ENCODE results near the gene RPAP2.
"Not testable (repeated sequence)": the region's sequence is repeated elsewhere in the genome, so short reads cannot be mapped to it uniquely, and the experiment has no call there.

Gene RPAP2

DNA sequence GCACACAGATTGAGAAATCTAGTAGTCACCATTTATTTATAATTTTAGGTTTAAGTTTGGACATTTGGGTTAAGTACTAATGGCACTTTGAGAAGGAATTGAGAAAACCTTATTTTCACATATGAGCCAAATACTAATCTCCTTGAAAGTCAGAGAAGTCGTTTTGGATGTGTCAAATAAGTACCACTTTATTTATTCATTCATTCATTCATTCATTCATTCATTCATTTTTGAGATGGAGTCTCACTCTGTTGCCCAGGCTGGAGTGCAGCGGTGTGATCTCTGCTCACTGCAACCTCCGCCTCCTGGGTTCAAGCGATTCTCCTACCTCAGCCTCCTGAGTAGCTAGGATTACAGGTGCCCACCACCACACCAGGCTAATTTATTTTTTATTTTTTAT lies 79.1 kb downstream of the RPAP2 start:
- not testable (repeated sequence) for DNase-seq

DNA sequence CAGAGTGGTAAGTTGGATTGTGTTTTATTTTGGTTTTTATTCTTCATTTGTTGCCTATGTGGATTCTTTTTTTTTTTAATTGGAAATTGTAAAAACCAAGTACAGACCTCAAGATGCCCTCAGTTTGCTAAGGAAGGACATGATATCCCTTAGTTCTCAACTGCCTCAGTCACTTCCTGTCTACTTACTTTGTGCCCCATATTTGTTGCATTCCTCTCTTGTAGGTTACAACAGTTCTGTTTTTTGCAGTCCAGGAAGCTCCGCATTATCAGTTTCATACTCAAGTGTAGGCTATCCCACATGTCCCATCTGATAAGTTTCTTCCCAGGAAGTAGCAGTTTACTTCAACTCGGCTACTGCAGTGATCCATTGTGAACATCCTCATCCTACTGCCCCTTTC lies 82.0 kb downstream of the RPAP2 start:
- no peak for DNase-seq

DNA sequence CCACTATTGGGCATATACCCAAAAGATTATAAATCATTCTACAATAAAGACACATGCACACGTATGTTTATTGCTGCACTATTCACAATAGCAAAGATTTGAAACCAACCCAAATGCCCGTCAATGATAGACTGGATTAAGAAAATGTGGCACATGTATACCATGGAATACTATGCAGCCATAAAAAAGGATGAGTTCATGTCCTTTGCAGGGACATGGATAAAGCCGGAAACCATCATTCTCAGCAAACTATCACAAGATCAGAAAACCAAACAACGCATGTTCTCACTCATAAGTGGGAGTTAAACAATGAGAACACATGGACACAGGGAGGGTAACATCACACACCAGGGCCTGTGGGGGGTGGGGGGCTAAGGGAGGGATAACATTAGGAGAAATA lies 95.1 kb downstream of the RPAP2 start:
- not testable (repeated sequence) for DNase-seq

DNA sequence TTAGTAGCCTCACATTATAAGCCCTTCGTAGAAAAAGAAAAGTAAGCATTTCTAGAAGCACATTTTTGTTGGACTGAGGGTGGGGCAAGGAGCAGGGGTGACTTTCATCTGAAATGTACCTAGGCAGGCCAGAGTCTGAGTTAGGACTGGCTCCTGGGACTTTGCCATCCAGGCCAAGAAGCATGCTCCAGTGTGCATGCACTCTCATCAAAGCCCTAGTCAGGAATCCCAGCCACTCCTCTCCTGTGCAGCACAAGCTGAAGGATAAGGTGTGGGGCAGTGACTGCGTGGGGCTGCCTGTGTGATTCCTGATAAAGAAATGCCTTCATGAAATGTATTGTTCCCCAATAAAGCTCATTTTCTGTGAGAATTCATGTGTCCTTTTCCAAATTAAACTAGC lies 99.7 kb downstream of the RPAP2 start:
- DNase-seq = no peak

DNA sequence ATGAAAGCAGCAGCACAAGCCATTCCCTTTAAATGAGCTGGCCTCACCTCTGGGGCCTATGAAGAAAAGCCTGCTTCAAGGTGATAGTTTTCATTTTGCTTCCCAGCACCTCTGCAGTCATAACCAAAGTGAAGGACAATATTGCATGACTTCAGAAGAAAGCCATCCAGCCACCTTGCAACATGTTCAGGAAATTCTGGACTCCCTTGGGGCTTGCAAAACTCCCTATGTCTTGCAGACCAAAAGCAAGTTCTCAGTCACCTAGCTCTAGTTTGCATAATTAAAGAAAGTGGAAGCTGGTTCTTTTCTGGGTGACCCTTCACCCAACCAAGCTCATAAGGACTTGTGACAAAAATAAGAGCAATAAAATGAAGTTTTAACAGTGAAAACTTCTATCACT lies 100.2 kb downstream of the RPAP2 start:
- no peak for DNase-seq

DNA sequence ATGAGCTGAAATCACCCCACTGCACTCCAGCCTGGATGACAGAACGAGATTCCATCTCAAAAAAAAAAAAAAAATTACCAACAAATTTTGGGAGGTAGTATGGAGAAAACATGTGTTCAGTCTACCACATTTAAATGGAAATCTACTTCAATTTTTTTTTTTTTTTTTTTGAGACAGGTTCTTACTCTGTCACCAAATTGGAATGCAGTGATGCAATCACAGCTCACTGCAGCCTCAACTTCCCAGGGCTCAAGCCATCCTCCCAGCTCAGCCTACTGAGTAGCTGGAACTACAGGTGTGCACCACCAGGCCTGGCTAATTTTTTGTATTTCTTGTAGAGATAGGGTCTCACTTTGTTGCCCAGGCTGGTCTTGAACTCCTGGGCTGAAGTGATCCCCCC lies 105.8 kb downstream of the RPAP2 start:
- peak; percentile 60 for DNase-seq

DNA sequence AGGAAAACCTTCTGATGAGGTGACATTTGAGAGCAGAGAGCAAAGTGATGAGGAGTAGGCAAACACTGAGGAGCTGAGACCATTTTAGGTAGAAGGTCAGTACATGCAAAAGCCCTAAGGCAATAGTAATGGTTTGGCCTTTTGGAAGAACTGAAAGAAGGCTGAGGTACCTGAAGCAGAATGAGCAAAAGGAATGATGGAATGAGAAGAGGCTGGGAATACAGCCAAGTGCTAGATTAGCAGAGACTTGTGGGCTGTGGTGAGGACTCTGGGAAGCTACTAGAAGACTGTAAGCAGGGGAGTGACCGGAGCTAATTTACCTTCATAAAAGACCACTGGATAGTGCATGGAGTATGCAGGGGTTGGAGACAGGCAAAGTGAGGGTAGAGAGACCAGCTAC lies 110.0 kb downstream of the RPAP2 start:
- DNase-seq = no peak

DNA sequence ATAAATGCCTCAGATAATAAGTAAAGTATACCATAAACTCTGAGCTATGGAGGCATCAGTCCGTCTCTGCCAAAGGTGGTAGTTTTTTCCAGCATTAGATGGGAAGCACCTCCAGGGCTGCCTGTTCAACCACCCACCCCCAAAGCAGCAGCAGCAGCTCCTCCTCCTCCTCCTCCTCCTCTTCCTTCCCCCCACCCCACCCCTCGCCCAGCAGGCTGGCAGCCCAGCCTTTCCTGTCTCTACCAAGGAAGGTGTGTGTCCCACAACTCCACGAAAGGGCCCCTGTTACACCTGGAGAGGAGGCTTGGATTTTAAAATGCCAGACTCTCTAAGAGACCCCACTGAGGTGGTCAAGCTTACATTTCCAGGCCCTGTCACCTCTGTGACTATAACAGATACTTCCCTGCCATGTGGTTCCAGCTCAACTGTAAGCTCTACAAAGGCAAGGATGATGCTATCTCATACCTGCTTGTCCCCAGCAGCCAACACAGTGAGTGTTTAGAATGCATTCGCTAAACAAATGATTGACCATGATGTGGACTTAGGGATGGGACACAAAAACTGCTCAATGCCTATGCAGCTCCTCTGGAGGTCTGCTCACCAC lies 111.2 kb downstream of the RPAP2 start:
- no peak for DNase-seq

DNA sequence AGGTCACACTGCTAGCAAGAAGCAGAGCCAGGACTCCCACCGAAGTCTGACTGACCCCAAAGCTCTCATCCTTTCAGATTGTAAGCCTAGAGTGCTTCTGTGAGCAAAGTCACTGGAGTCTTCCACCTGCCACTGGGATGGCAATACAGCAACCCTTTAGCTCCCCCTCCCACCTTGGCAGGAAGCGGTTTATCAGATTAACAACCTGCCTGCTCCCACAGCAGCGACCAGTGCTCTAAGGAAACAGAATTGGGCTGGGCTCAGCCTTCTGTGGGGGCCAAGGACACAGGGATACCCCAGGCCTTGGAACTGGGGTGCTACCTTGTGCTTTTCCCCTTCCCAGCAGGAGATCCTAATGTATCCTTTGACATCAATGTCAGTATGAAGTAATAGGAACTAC lies 111.8 kb downstream of the RPAP2 start:
- no peak for DNase-seq

DNA sequence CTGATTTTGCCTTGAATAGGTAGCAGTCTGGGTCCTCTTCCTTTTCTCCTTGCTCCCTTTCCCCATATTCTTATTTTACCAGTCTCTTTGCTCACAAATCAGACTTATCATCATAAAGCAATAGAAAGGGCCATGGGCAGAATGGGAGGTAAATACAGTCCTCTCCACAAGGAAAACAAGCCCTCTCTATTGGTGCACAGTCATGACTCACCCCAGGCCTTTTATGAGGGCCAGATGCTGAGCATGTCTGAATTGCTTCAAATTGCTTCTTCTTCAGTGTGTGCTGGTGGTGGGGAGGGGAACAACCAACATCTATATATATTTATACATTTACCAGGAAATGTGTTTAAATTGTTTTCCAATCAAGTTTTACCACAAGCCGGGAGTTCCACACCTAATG lies 112.7 kb downstream of the RPAP2 start:
- DNase-seq = peak; percentile 80

DNA sequence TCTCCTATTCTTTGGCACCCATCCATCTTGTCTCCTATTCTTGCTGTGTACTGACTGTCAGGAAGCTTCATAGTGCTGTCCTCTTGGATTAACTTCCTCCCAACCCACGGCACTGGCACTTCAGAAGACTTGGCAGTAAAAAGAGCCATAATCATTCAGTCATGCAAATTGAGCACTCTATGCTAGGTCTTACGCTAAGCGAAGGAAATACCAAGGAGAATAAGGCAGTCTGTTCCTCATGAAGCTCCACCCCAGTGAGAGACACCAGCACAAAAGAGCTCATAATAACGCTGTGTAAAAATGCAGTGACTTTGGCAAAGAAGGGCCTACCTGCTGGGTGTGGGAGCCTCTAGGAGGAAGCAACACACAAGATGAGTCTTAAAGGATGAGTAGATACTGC lies 120.8 kb downstream of the RPAP2 start:
- no peak for DNase-seq

DNA sequence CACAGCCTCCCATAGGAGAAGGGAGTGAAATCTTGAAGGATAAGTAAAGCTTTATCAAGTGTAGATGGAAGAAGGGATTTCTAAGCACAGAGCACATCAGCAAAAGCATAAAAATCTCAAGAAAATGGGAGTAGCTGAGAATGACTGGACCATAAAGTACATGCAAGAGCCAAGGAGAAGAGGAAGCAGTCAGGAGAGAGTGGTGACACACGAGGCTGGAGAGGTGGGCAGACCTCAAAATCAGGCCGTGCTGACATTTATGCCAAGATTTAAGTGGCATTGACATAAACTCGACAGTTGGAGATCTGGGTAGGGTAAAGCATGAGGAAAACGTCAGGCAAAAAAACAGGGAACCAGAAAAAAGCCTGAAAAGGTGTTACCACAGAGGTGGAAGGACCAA lies 125.5 kb downstream of the RPAP2 start:
- DNase-seq = no peak

DNA sequence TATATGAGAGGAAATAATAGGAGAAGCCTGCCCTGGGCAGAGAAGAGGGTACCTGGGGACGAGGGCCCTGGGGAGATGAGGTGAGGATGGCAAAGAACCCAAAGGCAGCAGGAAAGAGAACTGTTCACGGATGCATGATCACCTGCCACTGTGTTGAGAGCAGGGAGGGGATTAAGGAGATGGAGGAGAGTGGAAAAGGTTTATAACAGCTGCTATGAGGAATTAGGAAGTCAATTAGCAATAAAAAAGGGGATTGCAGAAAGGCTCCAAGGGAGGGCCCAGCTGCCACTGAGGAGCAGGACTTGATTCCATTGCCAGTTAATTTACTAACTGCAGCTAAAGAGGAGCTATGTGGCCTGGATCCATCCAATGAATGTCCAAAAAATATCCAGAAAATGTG lies 126.8 kb downstream of the RPAP2 start:
- no peak for DNase-seq

DNA sequence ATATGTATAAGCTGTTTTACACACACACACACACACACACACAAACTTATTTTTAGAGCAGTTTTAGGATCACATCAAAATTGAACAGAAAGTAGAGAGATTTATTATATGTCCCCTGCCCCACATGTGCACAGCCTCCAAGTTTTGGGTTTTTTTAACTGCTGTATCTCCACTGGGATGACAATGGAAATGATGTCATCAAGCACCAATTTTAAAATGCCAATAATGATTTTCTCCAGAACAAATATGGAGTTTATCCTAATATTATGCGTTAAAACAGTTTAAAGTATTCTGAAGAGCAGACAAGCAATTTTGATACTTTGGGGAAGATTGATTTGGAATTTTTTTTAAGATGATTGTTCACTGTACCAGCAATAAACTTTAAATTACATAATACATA lies 131.2 kb downstream of the RPAP2 start:
- DNase-seq = no peak

DNA sequence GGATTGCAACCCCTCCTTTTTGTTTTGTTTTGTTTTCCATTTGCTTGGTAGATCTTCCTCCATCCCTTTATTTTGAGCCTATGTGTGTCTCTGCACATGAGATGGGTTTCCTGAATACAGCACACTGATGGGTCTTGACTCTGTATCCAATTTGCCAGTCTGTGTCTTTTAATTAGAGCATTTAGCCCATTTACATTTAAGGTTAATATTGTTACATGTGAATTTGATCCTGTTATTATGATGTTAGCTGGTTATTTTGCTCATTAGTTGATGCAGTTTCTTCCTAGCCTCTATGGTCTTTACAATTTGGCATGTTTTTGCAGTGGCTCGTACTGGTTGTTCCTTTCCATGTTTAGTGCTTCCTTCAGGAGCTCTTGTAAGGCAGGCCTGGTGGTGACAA lies 135.7 kb downstream of the RPAP2 start:
- DNase-seq = not testable (repeated sequence)

DNA sequence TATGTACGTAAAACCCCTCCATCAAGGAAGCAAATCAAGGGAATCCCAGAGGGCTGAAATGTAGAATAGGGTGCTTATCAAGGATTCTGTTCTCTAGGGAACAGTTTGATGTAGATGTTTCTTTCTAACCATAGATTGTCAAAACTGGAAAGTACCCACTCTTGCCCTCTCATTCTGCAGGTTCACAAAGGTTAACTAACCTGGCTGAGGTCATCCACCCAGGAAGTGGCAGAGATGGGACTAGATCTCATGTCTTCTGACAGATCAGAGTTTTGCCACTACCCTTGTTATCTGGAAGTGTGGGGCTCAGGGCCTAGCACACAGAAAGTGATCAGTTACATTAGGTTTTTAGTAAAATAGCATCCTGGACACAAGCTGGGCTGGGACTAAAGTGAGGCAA lies 140.4 kb downstream of the RPAP2 start:
- DNase-seq = no peak

DNA sequence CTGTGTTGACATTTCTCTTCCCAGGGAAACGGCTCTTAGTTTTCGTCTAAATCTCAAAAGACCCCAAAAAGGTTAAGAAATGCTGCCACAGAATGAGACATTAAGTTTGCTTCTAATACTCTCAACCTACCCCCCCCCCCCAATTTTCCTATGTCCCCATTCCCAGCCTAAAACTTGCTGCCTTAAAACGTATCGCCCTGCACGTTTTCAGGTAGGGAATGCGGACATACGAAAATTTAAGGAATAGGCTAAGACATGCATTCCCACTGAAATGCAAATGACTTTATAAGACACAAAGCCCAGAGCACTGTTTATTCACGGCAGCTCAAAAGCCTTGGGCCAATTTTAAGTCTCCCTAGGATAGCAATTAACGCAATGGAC lies 142.4 kb downstream of the RPAP2 start:
- no peak for DNase-seq

DNA sequence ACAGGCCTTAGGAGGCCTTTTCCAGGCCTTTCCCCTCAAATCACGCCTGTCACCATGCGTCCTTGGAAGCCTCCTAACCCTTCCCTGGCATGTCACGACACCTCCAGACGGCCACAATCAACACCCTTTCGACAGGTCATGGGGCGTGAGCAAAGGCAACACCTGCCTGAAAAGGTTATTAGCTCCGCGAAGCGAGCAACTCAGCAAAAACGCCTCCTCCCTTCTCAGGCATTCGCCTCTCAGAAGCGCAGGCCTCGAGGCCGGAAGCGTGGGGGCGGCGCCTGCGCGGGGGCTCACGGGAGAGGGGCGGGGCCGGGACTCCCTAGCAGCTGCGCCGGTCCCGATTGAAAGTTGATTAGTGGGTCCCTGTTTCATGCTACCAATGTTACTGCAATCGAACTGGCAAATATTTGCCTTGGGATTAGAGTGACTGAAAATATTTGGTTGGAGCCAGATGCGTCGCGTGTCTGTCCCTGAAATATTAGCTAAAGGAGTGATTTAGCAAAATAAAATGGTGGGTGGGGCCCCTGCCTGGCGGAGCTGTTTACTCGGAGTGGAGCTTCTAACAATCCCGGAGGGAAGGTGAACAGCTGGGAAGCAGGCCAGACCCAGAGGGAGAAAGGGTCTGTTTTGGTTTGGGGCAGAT lies 143.0 kb downstream of the RPAP2 start:
- no peak for DNase-seq

DNA sequence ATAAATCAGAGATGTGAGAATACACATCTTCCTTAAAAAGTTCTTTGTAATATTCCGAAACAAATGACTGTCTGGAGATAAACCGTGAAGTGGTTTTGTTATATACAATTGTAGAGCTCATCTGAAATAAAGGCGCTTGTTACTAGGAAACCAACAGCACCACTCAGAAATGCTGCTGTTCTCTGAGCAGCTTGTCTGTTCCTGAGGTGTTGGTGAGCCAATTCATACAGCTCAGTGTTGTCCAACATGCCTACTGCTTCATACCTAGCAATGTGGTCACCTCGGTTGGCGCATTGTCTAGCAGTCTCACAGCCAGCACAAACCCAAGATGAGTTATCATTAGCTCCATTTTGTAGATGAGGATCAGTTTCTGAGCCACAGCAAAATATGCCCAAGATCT lies 143.5 kb downstream of the RPAP2 start:
- DNase-seq = no peak

DNA sequence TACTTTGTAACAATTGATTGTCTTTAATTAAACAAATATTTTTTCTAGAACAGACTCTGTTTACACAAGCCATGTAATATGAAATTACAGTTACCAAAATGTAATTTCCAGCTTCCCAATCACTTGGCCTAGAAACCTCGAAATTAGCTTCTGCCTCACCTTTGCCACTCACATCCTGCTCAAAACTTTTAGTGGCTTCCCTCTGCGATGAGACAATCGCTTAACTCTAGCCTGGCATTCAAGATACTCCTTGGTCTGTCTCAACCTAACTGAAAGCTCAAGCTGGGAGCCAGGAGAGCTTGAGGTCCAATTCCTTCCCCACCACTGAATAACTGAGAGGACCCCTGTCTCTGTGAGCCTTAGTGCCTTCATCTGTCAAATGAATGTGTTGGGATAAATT lies 145.0 kb downstream of the RPAP2 start:
- no peak for DNase-seq

DNA sequence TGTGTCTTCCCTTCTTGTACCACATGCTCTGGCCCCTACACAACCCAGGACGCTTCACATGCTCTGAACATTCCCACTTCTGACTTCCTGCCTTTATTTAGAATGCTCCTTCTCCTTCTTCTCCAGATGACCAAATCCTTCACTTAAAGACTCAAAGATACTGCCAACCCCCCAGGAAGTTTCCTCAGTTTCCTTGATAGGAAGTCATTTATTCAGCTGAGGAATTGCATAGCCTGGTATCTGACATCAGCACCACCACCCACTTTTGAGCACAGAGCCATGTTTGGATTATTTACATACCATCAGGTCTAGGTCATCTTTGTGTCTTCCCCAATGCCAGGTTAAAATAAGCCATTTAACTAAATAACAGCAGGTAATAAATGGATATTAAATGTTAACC lies 145.5 kb downstream of the RPAP2 start:
- DNase-seq = peak; percentile 56

DNA sequence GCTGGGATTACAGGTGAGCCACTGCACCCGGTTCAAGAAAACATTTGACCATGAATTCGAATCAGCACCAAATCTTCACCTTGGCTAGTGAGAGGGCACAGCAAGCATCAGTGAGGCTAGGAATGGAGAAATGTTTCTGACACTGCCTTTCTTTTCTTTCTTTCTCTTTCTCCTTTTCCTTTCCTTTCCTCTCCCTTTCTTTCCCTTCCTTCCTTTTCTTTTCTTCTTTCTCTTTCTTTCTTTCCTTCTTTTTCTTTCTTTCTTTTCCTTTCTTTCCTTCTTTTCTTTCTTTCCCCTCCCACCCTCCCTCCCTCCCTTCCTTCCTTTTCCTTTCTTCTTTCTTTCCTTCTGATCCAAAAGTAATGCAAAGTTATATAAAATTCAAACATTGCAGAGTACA lies 147.0 kb downstream of the RPAP2 start:
- DNase-seq = no peak

DNA sequence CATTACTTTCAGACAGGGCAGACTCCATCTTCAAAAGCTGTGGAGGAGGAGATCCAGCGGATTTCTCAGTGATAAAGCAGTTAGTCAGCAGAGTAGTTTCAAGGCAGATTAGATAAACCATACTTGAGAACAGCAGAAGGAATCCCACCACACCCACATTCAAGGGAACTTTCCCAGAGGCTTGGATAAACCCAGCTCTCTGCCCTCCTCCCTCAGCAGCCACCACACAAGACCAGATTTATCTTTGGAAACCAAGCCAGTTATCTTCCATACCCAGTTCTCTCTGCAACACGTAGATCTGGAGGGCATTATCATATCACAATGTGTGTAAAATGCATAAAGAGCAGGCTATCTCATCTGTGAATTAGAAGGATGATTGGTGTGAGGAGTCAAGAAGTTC lies 147.7 kb downstream of the RPAP2 start:
- peak; percentile 71 for DNase-seq

DNA sequence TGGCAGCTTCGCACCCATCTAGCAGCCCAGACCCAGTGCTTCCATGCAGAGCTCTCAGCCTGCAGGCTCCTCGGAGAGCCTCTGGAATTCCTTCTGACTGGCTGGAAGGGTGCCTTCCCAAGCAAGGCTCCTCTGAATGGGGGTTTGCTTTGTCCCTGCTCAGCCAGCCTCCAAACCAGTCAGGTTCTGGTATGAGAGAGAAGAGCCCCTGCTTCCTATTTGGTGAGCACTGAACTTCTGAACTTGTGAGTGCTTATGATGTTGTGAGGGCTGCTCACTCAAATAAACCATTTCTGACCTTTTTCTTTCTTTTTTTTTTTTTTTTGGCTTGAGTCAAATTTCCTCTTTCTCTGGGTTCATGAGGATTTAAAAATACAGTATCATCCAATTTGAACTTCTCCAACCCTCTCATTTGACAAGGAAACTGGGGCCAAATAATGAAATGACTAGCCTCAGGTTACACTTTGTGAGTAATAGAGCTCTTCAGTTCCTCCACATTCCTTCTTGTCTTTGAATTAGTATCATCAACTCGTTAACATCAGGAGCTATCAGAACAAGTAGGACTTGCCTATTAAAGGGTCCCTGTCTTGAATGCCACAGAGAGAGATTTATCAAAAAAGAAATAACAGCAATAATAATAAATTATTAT lies 148.3 kb downstream of the RPAP2 start:
- peak; percentile 80 for DNase-seq

DNA sequence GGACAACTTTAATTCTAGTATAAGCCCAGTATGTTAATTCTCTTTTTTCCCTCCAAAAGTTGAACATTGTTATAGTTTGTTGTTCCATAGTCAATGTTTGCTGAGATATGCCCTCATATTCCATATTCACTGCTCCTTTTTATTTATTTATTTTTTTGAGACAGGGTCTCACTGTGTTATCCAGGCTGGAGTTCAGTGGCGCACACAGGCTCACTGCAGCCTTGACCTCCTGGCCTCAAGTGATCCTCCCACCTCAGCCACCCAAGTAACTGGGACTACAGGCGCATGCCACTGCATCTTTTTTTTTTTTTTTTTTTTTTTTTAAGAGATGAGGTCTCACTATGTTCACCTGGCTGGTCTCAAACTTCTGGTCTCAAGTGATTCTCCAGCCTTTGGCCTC lies 149.1 kb downstream of the RPAP2 start:
- no peak for DNase-seq

Measured in islet precursor cell (in vitro differentiated cells).